Thoracic aorta (tissue), 2 donors: ENCODE data around the gene SLC44A5. TPM values are rescaled to one million over a fixed set of nuclear protein-coding genes. Genes with fewer than 3 reads are reported as not detected.

Experiments
- ATAC-seq: fragments of 150-250 bp; one replicate; pipeline ENCODE4 v1.8.0; 2017; ENCODE audit warnings: low read depth; ENCODE audit not compliant: insufficient number of reproducible peaks, low FRiP score
- DNase-seq: peaks from one replicate; pipeline ENCODE4 v3.0.0-alpha.2; 2020; ENCODE audit warnings: low spot score
- H3K27ac ChIP-seq, 2 donors: fragments of 200-600 bp; sonication (generic); 1 replicate in 1 of 2; 2 replicates in 1 of 2; pipeline ENCODE4 v1.5.1; 2016; ENCODE audit warnings: mild to moderate bottlenecking in 2 of 2, moderate library complexity in 2 of 2
- H3K27me3 ChIP-seq: fragments of 200-600 bp; sonication (generic); replicated peaks from 2 replicates; pipeline ENCODE4 v1.6.0; 2016; ENCODE audit warnings: mild to moderate bottlenecking; ENCODE audit not compliant: insufficient read depth
- H3K36me3 ChIP-seq: fragments of 200-600 bp; sonication (generic); one replicate; pipeline ENCODE4 v1.5.1; 2016
- H3K4me1 ChIP-seq, 2 donors: fragments of 200-600 bp; sonication (generic); 1 replicate in 1 of 2; 2 replicates in 1 of 2; pipeline versions ENCODE4 v1.5.1 to v1.6.0; 2016; ENCODE audit warnings: low read depth in 2 of 2, mild to moderate bottlenecking in 1 of 2; ENCODE audit not compliant: control insufficient read depth in 1 of 2
- H3K4me3 ChIP-seq: fragments of 200-600 bp; sonication (generic); 2 replicates; pipeline ENCODE4 v1.5.1; 2016; ENCODE audit warnings: mild to moderate bottlenecking
- H3K9me3 ChIP-seq: fragments of 200-600 bp; sonication (generic); 2 replicates; pipeline ENCODE4 v1.5.1; 2016
- total RNA-seq, 2 donors: library from RNA; depleted of rRNA; stranded (reverse); fragments of >200 nt; gene quantifications; one replicate each; pipeline versions ENCODE4 v1.1.0 to v1.2.3, GENCODE V29; 2016
- TF ChIP-seq, protein P1 (sequence below): fragments of 200-600 bp; sonication (generic); IDR thresholded peaks from one replicate; pipeline ENCODE4 v1.5.1; 2019; ENCODE audit warnings: antibody characterized with exemption

SLC44A5 gene
- total RNA-seq, 2 donors from 2014 or later: 0.28 to 0.68 TPM

DNA sequence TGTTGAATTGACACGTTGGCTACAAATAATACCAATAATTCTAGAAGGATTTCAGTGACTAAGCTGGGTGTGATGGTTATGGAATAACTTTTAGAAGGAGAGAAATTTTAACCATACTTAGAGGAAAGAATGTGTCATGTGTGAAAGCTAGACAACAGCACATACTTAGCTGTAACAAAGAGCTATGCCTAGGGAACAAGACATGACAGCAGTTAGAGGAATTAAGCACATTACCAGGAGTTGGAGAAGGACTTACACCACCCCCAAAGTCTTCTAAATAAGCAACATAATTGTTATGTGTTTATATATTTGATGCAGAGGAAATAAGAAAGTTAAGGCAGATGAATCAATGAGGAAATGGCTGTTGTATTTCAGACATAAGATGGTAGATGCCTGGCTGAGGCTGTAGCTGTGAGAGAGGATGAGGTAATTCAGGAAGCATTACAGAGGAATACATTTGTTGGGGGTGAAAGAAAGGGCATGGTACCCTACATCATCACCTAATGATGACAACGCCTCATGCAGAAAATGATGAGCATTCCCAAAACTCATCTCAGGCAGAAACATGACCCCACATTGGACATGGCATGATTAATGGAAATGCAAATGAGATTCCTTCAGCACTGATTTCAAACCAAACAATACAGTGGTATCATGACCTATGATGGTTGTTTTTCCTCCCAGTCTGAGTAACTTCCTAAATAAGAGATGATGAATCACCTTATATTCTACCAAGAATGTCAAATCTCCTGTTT lies 265.2 kb downstream of the SLC44A5 start:
- TF ChIP-seq, protein P1, sequence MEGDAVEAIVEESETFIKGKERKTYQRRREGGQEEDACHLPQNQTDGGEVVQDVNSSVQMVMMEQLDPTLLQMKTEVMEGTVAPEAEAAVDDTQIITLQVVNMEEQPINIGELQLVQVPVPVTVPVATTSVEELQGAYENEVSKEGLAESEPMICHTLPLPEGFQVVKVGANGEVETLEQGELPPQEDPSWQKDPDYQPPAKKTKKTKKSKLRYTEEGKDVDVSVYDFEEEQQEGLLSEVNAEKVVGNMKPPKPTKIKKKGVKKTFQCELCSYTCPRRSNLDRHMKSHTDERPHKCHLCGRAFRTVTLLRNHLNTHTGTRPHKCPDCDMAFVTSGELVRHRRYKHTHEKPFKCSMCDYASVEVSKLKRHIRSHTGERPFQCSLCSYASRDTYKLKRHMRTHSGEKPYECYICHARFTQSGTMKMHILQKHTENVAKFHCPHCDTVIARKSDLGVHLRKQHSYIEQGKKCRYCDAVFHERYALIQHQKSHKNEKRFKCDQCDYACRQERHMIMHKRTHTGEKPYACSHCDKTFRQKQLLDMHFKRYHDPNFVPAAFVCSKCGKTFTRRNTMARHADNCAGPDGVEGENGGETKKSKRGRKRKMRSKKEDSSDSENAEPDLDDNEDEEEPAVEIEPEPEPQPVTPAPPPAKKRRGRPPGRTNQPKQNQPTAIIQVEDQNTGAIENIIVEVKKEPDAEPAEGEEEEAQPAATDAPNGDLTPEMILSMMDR: no peak
- ATAC-seq (no peak), DNase-seq (no peak)

DNA sequence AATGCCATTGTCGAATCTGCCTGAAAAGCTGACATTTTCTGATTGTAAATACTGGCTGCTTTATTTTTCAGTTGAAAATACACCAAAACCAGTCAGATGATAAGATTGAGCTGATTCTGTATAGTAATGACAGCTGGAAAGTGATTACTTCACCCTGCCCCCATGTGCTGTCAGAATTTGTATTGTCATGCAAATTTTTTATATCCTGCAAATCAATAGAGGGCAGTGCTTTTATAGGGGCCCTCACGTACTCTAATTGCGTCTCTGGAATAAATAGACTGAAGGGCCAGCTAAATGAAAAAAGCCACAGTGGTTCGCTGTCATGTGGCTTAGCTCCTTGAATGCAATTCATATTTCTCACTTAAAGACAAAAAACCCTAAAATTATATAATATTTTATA lies 268.1 kb downstream of the SLC44A5 start:
- Histone ChIP-seq H3K4me3 (no peak overlapping the region), H3K27me3 (no peaks in the 10 kb centered on the region), H3K27ac (no peak overlapping the region), H3K36me3 (no peaks in the 10 kb centered on the region), H3K9me3 (no peaks in the 10 kb centered on the region), H3K4me1 (no peaks in the 10 kb centered on the region)
- ATAC-seq (no peak), DNase-seq (no peak)
- TF ChIP-seq, protein P1: no peak

More for the DNA sequence above, 265.2 kb downstream of the SLC44A5 start:
- no peaks in the 10 kb centered on the region for H3K4me1 ChIP-seq
- H3K36me3 ChIP-seq: no peaks in the 10 kb centered on the region
- H3K9me3 ChIP-seq: no peaks in the 10 kb centered on the region
- no peak overlapping the region for H3K27ac ChIP-seq
- H3K27me3 ChIP-seq: no peaks in the 10 kb centered on the region
- H3K4me3 ChIP-seq: no peak overlapping the region

DNA sequence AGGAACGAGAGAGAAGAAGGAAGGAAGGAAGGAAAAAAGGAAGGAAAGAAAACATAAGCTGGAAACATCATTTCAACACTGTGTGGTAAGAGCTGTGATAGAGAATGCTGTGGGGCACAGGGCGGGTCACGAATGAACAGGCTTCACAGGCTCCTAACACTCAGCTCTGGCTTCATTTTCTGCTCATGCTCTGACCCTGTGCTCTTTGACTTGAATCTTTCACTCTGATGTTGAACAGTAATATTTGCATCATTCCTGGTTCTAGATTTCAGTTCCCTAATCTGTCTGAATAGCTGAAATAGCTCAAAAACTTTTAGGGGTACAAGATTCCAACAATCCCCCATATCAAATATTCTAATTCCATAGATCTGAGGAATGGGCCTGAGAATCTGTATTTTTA lies 269.4 kb downstream of the SLC44A5 start:
- H3K9me3 ChIP-seq: no peaks in the 10 kb centered on the region
- no peak overlapping the region for H3K4me3 ChIP-seq
- DNase-seq (no peak), ATAC-seq (no peak)
- H3K27me3 ChIP-seq: no peaks in the 10 kb centered on the region
- H3K27ac ChIP-seq: no peak overlapping the region
- H3K4me1 ChIP-seq: no peaks in the 10 kb centered on the region
- TF ChIP-seq, protein P1: no peak
- no peaks in the 10 kb centered on the region for H3K36me3 ChIP-seq

DNA sequence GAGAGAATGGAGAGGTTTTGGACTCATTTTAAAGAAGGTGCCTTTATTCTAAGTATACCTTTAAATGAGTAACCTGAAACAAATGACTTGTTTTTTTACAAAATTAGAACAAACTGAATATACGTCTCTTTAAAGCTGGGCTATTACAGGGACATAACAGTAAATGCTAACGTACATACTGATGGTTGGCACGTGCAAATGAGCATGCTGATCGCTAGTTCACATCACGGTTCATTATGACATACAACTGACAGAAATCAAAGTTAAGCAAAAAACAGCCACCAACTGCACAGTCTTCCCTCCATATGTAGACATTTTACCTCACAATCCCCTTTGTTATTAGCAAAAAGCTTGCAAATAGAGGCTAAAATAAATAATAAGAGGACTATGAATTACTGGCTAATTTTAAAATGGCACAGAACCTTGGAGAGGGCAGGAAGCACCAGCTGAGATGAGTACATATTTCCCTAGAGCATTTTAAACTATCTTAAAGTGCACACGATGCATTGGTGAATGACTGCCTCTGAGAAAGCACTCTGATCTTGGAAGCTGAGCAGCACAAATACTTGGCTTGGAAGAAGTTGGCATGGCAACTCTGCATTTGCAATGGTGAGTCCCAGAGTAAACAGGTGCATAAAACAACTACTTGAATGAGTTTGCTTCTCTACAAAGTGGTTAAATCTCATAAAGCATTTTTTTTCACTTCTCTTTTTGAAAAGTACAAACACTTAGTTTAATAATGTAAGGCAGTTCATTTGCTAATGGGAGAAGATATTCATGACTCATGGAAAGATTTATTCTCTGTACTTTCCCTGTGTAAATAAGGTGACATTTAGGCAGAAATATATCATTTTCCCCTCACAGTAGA lies 272.1 kb downstream of the SLC44A5 start:
- H3K27ac ChIP-seq: no peak overlapping the region
- TF ChIP-seq, protein P1: no peak

DNA sequence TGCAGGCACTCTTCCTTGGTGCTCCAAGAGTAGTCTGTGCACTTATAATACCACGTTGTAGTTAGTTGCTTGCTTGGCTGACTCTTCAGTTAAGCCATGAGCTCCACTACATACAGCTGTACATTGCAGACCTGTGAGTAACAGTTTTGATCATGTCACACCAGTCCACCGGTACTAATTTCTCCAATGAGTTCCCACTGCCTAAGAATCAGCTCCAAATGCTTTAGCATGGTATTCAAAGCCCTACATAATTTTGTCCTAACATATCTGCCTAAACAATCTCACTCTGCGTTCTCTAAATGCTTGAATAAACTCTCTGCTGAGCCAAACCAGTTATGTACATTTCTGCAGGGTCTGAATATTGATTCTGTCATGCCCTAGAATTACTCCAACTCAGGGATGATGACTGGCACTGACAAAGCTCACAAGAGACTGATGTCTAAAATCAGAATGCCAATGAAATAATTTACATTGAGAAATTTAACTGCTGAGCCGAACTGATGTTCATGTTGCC lies 276.0 kb downstream of the SLC44A5 start:
- no peak overlapping the region for H3K27ac ChIP-seq
- H3K27me3 ChIP-seq: no peaks in the 10 kb centered on the region
- DNase-seq (no peak), ATAC-seq (no peak)
- H3K4me3 ChIP-seq: no peak overlapping the region
- no peaks in the 10 kb centered on the region for H3K4me1 ChIP-seq
- no peaks in the 10 kb centered on the region for H3K36me3 ChIP-seq
- H3K9me3 ChIP-seq: no peaks in the 10 kb centered on the region
- TF ChIP-seq, protein P1: no peak

More for the DNA sequence above, 272.1 kb downstream of the SLC44A5 start:
- Histone ChIP-seq H3K27me3 (no peaks in the 10 kb centered on the region), H3K4me1 (no peaks in the 10 kb centered on the region), H3K9me3 (no peaks in the 10 kb centered on the region), H3K36me3 (no peaks in the 10 kb centered on the region), H3K4me3 (no peak overlapping the region)
- DNase-seq: no peak
- no peak for ATAC-seq
